ENCODE results near the gene ST6GAL1. TPM values are rescaled to one million over a fixed set of nuclear protein-coding genes. Genes with fewer than 3 reads are reported as not detected.

The ST6GAL1 gene
- total RNA-seq, 1 donor from 2014 or later, result 15.8 TPM

DNA sequence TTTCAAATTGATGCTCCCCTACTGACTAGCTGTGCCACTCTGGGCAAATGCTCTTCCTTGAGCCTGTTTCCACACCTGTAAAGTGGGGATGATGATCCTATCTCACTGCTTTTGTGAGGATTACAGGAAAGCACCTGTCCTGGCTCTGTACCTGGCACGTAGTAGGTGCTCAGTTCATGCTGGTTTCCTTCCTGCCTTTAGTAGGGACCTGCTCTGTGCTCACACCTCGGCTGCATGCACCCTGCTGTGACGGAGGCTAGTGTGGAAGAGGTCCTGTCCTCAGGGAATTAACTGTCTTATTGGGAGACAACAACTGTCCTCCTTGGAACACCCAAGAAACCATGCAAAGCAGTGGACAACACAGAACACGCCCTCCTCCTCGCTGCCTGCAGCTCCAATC lies 147.2 kb downstream of the ST6GAL1 start:
- H3K27ac Mint-ChIP-seq (ENCODE audit: unreplicated experiment), result peak overlapping the region; percentile 47
- DNase-seq (ENCODE audit: low read depth) (no peak), FAIRE-seq (no peak)
- H3K27me3 ChIP-seq (ENCODE audit: insufficient read depth, low read length), result no peaks in the 10 kb centered on the region
- no peaks in the 10 kb centered on the region for H3K9me3 Mint-ChIP-seq (ENCODE audit: unreplicated experiment)
- H3K9ac ChIP-seq (ENCODE audit: low read length), result no peak overlapping the region
- no peaks in the 10 kb centered on the region for H3K4me1 Mint-ChIP-seq (ENCODE audit: low read depth, unreplicated experiment)
- H2AFZ ChIP-seq (ENCODE audit: low read depth, low read length), result no peak overlapping the region
- no peak overlapping the region for H3K4me3 ChIP-seq (ENCODE audit: insufficient read depth, low read depth, low read length)
- no peaks in the 10 kb centered on the region for H3K79me2 ChIP-seq (ENCODE audit: insufficient read depth, low read length)
- no peaks in the 10 kb centered on the region for H3K4me1 ChIP-seq (ENCODE audit: insufficient read depth, low read length)
- no peaks in the 10 kb centered on the region for H3K27me3 Mint-ChIP-seq (ENCODE audit: low read depth, unreplicated experiment)
- TF ChIP-seq EZH2 (IDR thresholded peaks at IDR 0.05; ENCODE audit: insufficient read depth, low read length), result no peak
- TF ChIP-seq, protein P1, sequence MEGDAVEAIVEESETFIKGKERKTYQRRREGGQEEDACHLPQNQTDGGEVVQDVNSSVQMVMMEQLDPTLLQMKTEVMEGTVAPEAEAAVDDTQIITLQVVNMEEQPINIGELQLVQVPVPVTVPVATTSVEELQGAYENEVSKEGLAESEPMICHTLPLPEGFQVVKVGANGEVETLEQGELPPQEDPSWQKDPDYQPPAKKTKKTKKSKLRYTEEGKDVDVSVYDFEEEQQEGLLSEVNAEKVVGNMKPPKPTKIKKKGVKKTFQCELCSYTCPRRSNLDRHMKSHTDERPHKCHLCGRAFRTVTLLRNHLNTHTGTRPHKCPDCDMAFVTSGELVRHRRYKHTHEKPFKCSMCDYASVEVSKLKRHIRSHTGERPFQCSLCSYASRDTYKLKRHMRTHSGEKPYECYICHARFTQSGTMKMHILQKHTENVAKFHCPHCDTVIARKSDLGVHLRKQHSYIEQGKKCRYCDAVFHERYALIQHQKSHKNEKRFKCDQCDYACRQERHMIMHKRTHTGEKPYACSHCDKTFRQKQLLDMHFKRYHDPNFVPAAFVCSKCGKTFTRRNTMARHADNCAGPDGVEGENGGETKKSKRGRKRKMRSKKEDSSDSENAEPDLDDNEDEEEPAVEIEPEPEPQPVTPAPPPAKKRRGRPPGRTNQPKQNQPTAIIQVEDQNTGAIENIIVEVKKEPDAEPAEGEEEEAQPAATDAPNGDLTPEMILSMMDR (IDR thresholded peaks at IDR 0.05; ENCODE audit: insufficient read depth, low read depth, low read length), result no peak
- H3K36me3 ChIP-seq (ENCODE audit: insufficient read depth, low read length), result no peaks in the 10 kb centered on the region
- H3K4me3 Mint-ChIP-seq (ENCODE audit: unreplicated experiment), result no peak overlapping the region
- H3K4me2 ChIP-seq (ENCODE audit: low read length), result no peak overlapping the region
- H4K20me1 ChIP-seq (ENCODE audit: insufficient read depth, low read length), result no peaks in the 10 kb centered on the region
- no peak overlapping the region for H3K27ac ChIP-seq (ENCODE audit: low read depth, low read length)
- H3K36me3 Mint-ChIP-seq (ENCODE audit: low read depth, unreplicated experiment), result peaks cover 19% of the 10 kb centered on the region
- H3K9me3 ChIP-seq (ENCODE audit: insufficient read depth, low read depth, low read length), result no peaks in the 10 kb centered on the region

DNA sequence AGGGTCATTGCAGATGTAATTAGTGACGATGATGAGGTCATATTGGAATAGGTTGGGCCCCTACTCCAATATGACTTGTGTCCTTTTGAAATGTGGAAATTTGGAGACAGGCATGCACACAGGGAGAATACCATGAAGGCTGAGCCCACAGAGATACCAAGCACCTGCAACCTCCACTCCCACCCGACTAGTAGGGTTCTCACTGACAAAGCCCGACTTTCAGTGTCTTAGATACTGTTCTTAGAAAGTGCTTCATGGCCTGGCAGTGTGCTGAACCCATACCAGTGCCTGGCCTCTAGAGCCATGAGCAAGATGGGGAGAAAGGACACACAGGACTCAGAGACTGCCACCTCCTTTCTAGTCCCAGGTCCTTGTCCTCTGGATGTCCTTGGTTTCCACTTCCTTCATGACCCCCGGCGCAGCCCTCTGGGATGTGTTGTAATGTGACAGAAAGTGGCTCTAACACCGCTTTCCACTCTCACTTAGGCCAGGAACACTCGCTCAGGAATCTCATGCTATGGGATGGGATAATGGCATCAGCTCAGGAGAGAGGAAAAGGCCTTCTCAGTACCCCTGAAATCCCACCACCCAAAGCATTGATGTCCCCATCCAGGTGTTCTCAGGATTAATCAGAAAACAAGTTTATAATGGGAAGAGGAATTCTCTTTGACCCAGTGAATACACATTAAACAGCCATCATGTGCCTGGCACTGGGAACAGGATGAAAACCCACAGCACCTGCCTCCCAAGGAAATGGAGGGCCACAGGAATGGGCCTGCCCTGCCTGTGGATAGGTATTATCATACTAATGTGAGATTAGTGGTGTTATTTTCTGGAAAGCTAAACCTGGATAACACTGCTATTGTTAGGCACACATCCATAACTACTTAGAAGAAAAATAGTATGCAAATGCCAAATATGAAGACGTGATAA lies 149.0 kb downstream of the ST6GAL1 start:
- Histone ChIP-seq H3K9me3 (ENCODE audit: insufficient read depth, low read depth, low read length) (no peaks in the 10 kb centered on the region), H3K36me3 (ENCODE audit: insufficient read depth, low read length) (no peaks in the 10 kb centered on the region), H3K9ac (ENCODE audit: low read length) (no peak overlapping the region), H3K27me3 (ENCODE audit: insufficient read depth, low read length) (no peaks in the 10 kb centered on the region), H3K4me2 (ENCODE audit: low read length) (no peak overlapping the region), H2AFZ (ENCODE audit: low read depth, low read length) (no peak overlapping the region), H3K4me3 (ENCODE audit: insufficient read depth, low read depth, low read length) (no peak overlapping the region), H4K20me1 (ENCODE audit: insufficient read depth, low read length) (no peaks in the 10 kb centered on the region), H3K27ac (ENCODE audit: low read depth, low read length) (no peak overlapping the region), H3K4me1 (ENCODE audit: insufficient read depth, low read length) (no peaks in the 10 kb centered on the region), H3K79me2 (ENCODE audit: insufficient read depth, low read length) (no peaks in the 10 kb centered on the region)
- Mint-ChIP-seq H3K27ac (ENCODE audit: unreplicated experiment) (no peak overlapping the region), H3K4me3 (ENCODE audit: unreplicated experiment) (no peak overlapping the region), H3K27me3 (ENCODE audit: low read depth, unreplicated experiment) (no peaks in the 10 kb centered on the region), H3K9me3 (ENCODE audit: unreplicated experiment) (no peaks in the 10 kb centered on the region), H3K36me3 (ENCODE audit: low read depth, unreplicated experiment) (peaks cover 14% of the 10 kb centered on the region), H3K4me1 (ENCODE audit: low read depth, unreplicated experiment) (peaks cover 1% of the 10 kb centered on the region)
- FAIRE-seq (no peak), DNase-seq (ENCODE audit: low read depth) (no peak)
- TF ChIP-seq, protein P1 (IDR thresholded peaks at IDR 0.05; ENCODE audit: insufficient read depth, low read depth, low read length), result no peak
- no peak for TF ChIP-seq EZH2 (IDR thresholded peaks at IDR 0.05; ENCODE audit: insufficient read depth, low read length)

All from astrocyte (in vitro differentiated cells and primary cell).